ENCODE measurements around the gene FAM83D.

FAM83D gene

DNA sequence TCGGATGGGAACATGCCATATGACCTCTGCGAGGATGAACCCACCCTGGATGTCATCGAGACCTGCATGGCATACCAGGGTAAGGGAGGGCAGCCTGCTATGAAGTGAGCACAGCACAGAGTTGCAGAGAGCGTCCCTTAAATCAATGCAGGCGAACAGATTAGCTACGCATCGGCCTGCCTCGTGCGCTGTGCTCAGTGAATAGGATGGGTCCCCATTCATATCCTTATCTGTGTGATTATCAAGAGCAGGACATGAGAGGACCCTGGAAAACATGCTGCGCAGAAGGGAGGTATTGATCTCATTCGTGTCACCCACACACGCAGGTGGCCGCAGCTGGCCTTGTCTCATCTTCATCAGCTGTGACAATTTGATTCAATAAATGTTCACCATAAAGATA, 25.6 kb upstream of the FAM83D start:
- Histone ChIP-seq H3K23ac (ENCODE audit: low read depth, low read length, poor library complexity) (no peak overlapping the region), H2BK12ac (ENCODE audit: low read length) (no peak overlapping the region), H3K14ac (ENCODE audit: low read length) (no peak overlapping the region), H3K4me1 (ENCODE audit: control insufficient read depth in 2 of 2, insufficient read depth in 1 of 2, low read depth in 1 of 2, low read length in 2 of 2) (no peaks in the 10 kb centered on the region), H3K36me3 (replicated peaks in 1 of 2; ENCODE audit: control insufficient read depth in 2 of 2, insufficient read depth in 2 of 2, low read length in 2 of 2) (peaks cover 0 to 56% of the 10 kb centered on the region in 2 donors), H3K4ac (ENCODE audit: low read length) (no peak overlapping the region), H3K27me3 (ENCODE audit: control insufficient read depth in 3 of 3, insufficient read depth in 3 of 3, low read depth in 1 of 3, low read length in 3 of 3) (no peaks in the 10 kb centered on the region), H2BK15ac (ENCODE audit: low read length) (no peak overlapping the region), H2BK5ac (ENCODE audit: low read length) (no peak overlapping the region), H4K91ac (ENCODE audit: low read depth, low read length, poor library complexity) (no peak overlapping the region), H3K4me3 (ENCODE audit: low read length in 2 of 2) (no peak overlapping the region), H2AFZ (ENCODE audit: low read length) (no peak overlapping the region), H2BK120ac (ENCODE audit: low read depth, low read length) (no peak overlapping the region), H3K79me1 (ENCODE audit: low read depth, low read length) (no peaks in the 10 kb centered on the region), H3K27ac (replicated peaks; ENCODE audit: low read length) (no peak overlapping the region), H2AK5ac (ENCODE audit: low read depth, low read length) (no peak overlapping the region), H3K4me2 (ENCODE audit: insufficient read depth, low read length, poor library complexity, severe bottlenecking) (no peak overlapping the region), H3K9me3 (replicated peaks in 1 of 2; ENCODE audit: control insufficient read depth in 2 of 2, insufficient read depth in 1 of 2, low read depth in 1 of 2, low read length in 2 of 2) (peaks cover 2 to 7% of the 10 kb centered on the region in 2 donors), H3K18ac (ENCODE audit: low read length) (no peak overlapping the region), H4K8ac (ENCODE audit: low read depth, low read length) (no peak overlapping the region), H3K9ac (ENCODE audit: low read depth, low read length, poor library complexity) (no peak overlapping the region)
- no peak for DNase-seq (ENCODE audit: low spot score)
- WGBS, 2 donors (ENCODE audit: extremely low coverage in 2 of 2, insufficient read length in 2 of 2, insufficient replicate concordance in 1 of 2) = no CpG with 5 or more reads among the region's 13 CpGs

DNA sequence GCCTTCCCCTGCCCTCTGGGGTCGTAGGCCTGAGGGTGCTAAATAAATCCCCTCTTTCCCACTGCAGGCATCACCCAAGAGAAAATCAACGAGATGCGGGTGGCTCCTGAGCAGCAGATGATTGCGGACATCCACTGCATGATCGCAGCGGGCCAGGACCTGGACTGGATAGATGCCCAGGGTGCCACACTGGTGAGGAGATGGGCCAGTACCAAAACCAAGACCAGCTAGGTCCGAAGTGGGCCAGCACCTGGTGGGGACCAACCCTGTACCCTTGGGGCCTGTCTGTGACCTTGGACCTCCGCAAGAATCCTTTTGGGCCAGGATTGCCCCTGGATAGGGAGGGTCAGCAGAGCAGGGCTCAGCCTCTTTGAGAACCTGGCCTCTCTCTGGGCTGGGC, 23.6 kb upstream of the FAM83D start:
- Histone ChIP-seq H3K4ac (ENCODE audit: low read length) (no peak overlapping the region), H3K9me3 (replicated peaks in 1 of 2; ENCODE audit: control insufficient read depth in 2 of 2, insufficient read depth in 1 of 2, low read depth in 1 of 2, low read length in 2 of 2) (peaks cover 2 to 7% of the 10 kb centered on the region in 2 donors), H3K14ac (ENCODE audit: low read length) (no peak overlapping the region), H3K79me1 (ENCODE audit: low read depth, low read length) (no peaks in the 10 kb centered on the region), H2BK120ac (ENCODE audit: low read depth, low read length) (no peak overlapping the region), H3K18ac (ENCODE audit: low read length) (no peak overlapping the region), H3K4me1 (ENCODE audit: control insufficient read depth in 2 of 2, insufficient read depth in 1 of 2, low read depth in 1 of 2, low read length in 2 of 2) (no peaks in the 10 kb centered on the region), H3K4me2 (ENCODE audit: insufficient read depth, low read length, poor library complexity, severe bottlenecking) (no peak overlapping the region), H2AFZ (ENCODE audit: low read length) (no peak overlapping the region), H3K27ac (replicated peaks; ENCODE audit: low read length) (no peak overlapping the region), H2BK5ac (ENCODE audit: low read length) (no peak overlapping the region), H2AK5ac (ENCODE audit: low read depth, low read length) (no peak overlapping the region), H2BK12ac (ENCODE audit: low read length) (no peak overlapping the region), H3K23ac (ENCODE audit: low read depth, low read length, poor library complexity) (no peak overlapping the region), H3K9ac (ENCODE audit: low read depth, low read length, poor library complexity) (peak overlapping the region; percentile 0), H2BK15ac (ENCODE audit: low read length) (no peak overlapping the region), H3K36me3 (replicated peaks in 1 of 2; ENCODE audit: control insufficient read depth in 2 of 2, insufficient read depth in 2 of 2, low read length in 2 of 2) (peaks cover 0 to 68% of the 10 kb centered on the region in 2 donors), H4K91ac (ENCODE audit: low read depth, low read length, poor library complexity) (no peak overlapping the region), H4K8ac (ENCODE audit: low read depth, low read length) (no peak overlapping the region), H3K27me3 (ENCODE audit: control insufficient read depth in 3 of 3, insufficient read depth in 3 of 3, low read depth in 1 of 3, low read length in 3 of 3) (no peaks in the 10 kb centered on the region), H3K4me3 (ENCODE audit: low read length in 2 of 2) (no peak overlapping the region)
- no CpG with 5 or more reads among the region's 8 CpGs for WGBS, 2 donors (ENCODE audit: extremely low coverage in 2 of 2, insufficient read length in 2 of 2, insufficient replicate concordance in 1 of 2)
- DNase-seq (ENCODE audit: low spot score) = no peak

DNA sequence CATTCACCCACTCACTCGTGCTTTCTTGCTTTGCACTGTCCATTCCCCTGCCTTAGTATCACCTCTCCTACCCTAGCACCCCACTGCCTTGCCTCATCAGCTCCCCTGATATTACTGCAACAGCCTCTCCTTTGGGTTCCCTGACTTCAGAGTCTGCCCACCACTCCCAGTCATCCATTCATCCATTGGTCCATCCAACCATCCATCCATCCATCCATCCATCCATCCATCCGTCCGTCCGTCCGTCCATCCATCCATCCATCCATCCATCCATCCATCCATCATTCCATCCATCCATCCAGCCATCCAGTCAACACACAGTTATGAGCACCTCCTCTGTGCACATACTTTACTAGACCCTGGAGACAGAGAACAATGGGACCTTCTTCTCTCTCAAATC, 22.9 kb upstream of the FAM83D start:
- peaks cover 0 to 69% of the 10 kb centered on the region in 2 donors for H3K36me3 ChIP-seq (replicated peaks in 1 of 2; ENCODE audit: control insufficient read depth in 2 of 2, insufficient read depth in 2 of 2, low read length in 2 of 2)
- no peak overlapping the region for H3K27ac ChIP-seq (replicated peaks; ENCODE audit: low read length)
- no peak overlapping the region for H3K4me2 ChIP-seq (ENCODE audit: insufficient read depth, low read length, poor library complexity, severe bottlenecking)
- H3K9ac ChIP-seq (ENCODE audit: low read depth, low read length, poor library complexity) = no peak overlapping the region
- DNase-seq (ENCODE audit: low spot score) = no peak
- no peak overlapping the region for H3K23ac ChIP-seq (ENCODE audit: low read depth, low read length, poor library complexity)
- H3K9me3 ChIP-seq (replicated peaks in 1 of 2; ENCODE audit: control insufficient read depth in 2 of 2, insufficient read depth in 1 of 2, low read depth in 1 of 2, low read length in 2 of 2) = peaks cover 2 to 7% of the 10 kb centered on the region in 2 donors
- H3K4me3 ChIP-seq (ENCODE audit: low read length in 2 of 2) = no peak overlapping the region
- no peak overlapping the region for H2BK5ac ChIP-seq (ENCODE audit: low read length)
- WGBS, 2 donors (ENCODE audit: extremely low coverage in 2 of 2, insufficient read length in 2 of 2, insufficient replicate concordance in 1 of 2) = no CpG with 5 or more reads among the region's 5 CpGs
- no peak overlapping the region for H2BK120ac ChIP-seq (ENCODE audit: low read depth, low read length)
- H2BK12ac ChIP-seq (ENCODE audit: low read length) = no peak overlapping the region
- no peak overlapping the region for H2AFZ ChIP-seq (ENCODE audit: low read length)
- H3K18ac ChIP-seq (ENCODE audit: low read length) = no peak overlapping the region
- H3K27me3 ChIP-seq (ENCODE audit: control insufficient read depth in 3 of 3, insufficient read depth in 3 of 3, low read depth in 1 of 3, low read length in 3 of 3) = no peaks in the 10 kb centered on the region
- H4K91ac ChIP-seq (ENCODE audit: low read depth, low read length, poor library complexity) = no peak overlapping the region
- H3K4ac ChIP-seq (ENCODE audit: low read length) = no peak overlapping the region
- no peak overlapping the region for H3K14ac ChIP-seq (ENCODE audit: low read length)
- no peak overlapping the region for H2BK15ac ChIP-seq (ENCODE audit: low read length)
- no peaks in the 10 kb centered on the region for H3K4me1 ChIP-seq (ENCODE audit: control insufficient read depth in 2 of 2, insufficient read depth in 1 of 2, low read depth in 1 of 2, low read length in 2 of 2)
- H4K8ac ChIP-seq (ENCODE audit: low read depth, low read length) = no peak overlapping the region
- H3K79me1 ChIP-seq (ENCODE audit: low read depth, low read length) = no peaks in the 10 kb centered on the region
- H2AK5ac ChIP-seq (ENCODE audit: low read depth, low read length) = no peak overlapping the region

DNA sequence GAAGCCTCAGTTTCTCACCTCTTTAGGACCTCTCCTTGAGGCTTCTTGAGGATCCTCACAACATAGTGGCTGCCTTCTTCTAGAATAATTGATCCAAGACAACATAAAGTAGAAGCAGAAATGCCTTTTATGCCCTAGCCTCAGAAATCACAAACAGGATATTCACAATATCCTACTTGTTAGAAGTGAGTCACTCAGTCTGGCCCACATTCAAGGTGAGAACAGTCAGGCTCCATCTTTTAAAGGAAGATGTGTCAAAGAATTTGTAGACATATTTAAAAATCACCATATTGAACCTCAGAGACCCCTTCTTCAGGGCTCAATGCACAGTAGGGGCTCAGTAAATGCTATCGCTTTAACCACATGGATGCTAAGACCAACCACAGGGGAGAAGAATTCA, 20.8 kb upstream of the FAM83D start:
- no peak overlapping the region for H3K14ac ChIP-seq (ENCODE audit: low read length)
- no peak overlapping the region for H4K91ac ChIP-seq (ENCODE audit: low read depth, low read length, poor library complexity)
- no CpG with 5 or more reads among the region's 1 CpG for WGBS, 2 donors (ENCODE audit: extremely low coverage in 2 of 2, insufficient read length in 2 of 2, insufficient replicate concordance in 1 of 2)
- no peaks in the 10 kb centered on the region for H3K27me3 ChIP-seq (ENCODE audit: control insufficient read depth in 3 of 3, insufficient read depth in 3 of 3, low read depth in 1 of 3, low read length in 3 of 3)
- no peak for DNase-seq (ENCODE audit: low spot score)
- no peak overlapping the region for H2BK12ac ChIP-seq (ENCODE audit: low read length)
- no peak overlapping the region for H4K8ac ChIP-seq (ENCODE audit: low read depth, low read length)
- no peak overlapping the region for H2AK5ac ChIP-seq (ENCODE audit: low read depth, low read length)
- peaks cover 0 to 81% of the 10 kb centered on the region in 2 donors for H3K36me3 ChIP-seq (replicated peaks in 1 of 2; ENCODE audit: control insufficient read depth in 2 of 2, insufficient read depth in 2 of 2, low read length in 2 of 2)
- no peaks in the 10 kb centered on the region for H3K4me1 ChIP-seq (ENCODE audit: control insufficient read depth in 2 of 2, insufficient read depth in 1 of 2, low read depth in 1 of 2, low read length in 2 of 2)
- H3K27ac ChIP-seq (replicated peaks; ENCODE audit: low read length) = no peak overlapping the region
- no peak overlapping the region for H3K23ac ChIP-seq (ENCODE audit: low read depth, low read length, poor library complexity)
- H3K4ac ChIP-seq (ENCODE audit: low read length) = no peak overlapping the region
- H3K18ac ChIP-seq (ENCODE audit: low read length) = no peak overlapping the region
- H3K9me3 ChIP-seq (replicated peaks in 1 of 2; ENCODE audit: control insufficient read depth in 2 of 2, insufficient read depth in 1 of 2, low read depth in 1 of 2, low read length in 2 of 2) = peaks cover 0 to 7% of the 10 kb centered on the region in 2 donors
- no peak overlapping the region for H2AFZ ChIP-seq (ENCODE audit: low read length)
- no peak overlapping the region for H3K9ac ChIP-seq (ENCODE audit: low read depth, low read length, poor library complexity)
- H2BK15ac ChIP-seq (ENCODE audit: low read length) = no peak overlapping the region
- no peaks in the 10 kb centered on the region for H3K79me1 ChIP-seq (ENCODE audit: low read depth, low read length)
- no peak overlapping the region for H3K4me2 ChIP-seq (ENCODE audit: insufficient read depth, low read length, poor library complexity, severe bottlenecking)
- H2BK120ac ChIP-seq (ENCODE audit: low read depth, low read length) = no peak overlapping the region
- H2BK5ac ChIP-seq (ENCODE audit: low read length) = no peak overlapping the region
- H3K4me3 ChIP-seq (ENCODE audit: low read length in 2 of 2) = no peak overlapping the region
